Measurements from ENCODE around the gene PCSK7. TPM values are rescaled to one million over a fixed set of nuclear protein-coding genes. Genes with fewer than 3 reads are reported as not detected.

The PCSK7 gene
- total RNA-seq, 1 donor from 2014 or later: 47.7 TPM

- no peak for DNase-seq (ENCODE audit: low read depth, low spot score)
Observed at GRCh38 chr11:117199916-117200812, 31.7 kb downstream of the PCSK7 start.

- DNase-seq (ENCODE audit: low read depth, low spot score): no peak
Observed at GRCh38 chr11:117199053-117199915, 32.6 kb downstream of the PCSK7 start, which contains the start of gene TAGLN. Gene TAGLN, plus strand, starts transcription at chr11:117199370. Its CDS starts 3,644 bp downstream, at chr11:117203014.

GRCh38 chr11:117198613-117199012 is 33.3 kb downstream of the PCSK7 start:
- no peak for DNase-seq (ENCODE audit: low read depth, low spot score)

GRCh38 chr11:117197516-117198456 is 34.1 kb downstream of the PCSK7 start:
- no peak for DNase-seq (ENCODE audit: low read depth, low spot score)

- DNase-seq (ENCODE audit: low read depth, low spot score): no peak
Observed at GRCh38 chr11:117197006-117197405, 34.9 kb downstream of the PCSK7 start.

GRCh38 chr11:117195761-117196160 is 36.1 kb downstream of the PCSK7 start:
- no peak for DNase-seq (ENCODE audit: low read depth, low spot score)

- DNase-seq (ENCODE audit: low read depth, low spot score): no peak
Observed at GRCh38 chr11:117195258-117195657, 36.6 kb downstream of the PCSK7 start.

GRCh38 chr11:117194267-117194666 is 37.6 kb downstream of the PCSK7 start:
- no peak for DNase-seq (ENCODE audit: low read depth, low spot score)

GRCh38 chr11:117193130-117194020 is 38.5 kb downstream of the PCSK7 start:
- DNase-seq (ENCODE audit: low read depth, low spot score): no peak

GRCh38 chr11:117192401-117192875 is 39.4 kb downstream of the PCSK7 start:
- no peak for DNase-seq (ENCODE audit: low read depth, low spot score)

GRCh38 chr11:117191680-117192400 is 40.0 kb downstream of the PCSK7 start:
- DNase-seq (ENCODE audit: low read depth, low spot score): no peak

GRCh38 chr11:117189941-117190544 is 41.8 kb downstream of the PCSK7 start:
- DNase-seq (ENCODE audit: low read depth, low spot score): no peak

GRCh38 chr11:117189191-117189940 is 42.5 kb downstream of the PCSK7 start:
- no peak for DNase-seq (ENCODE audit: low read depth, low spot score)

GRCh38 chr11:117188620-117189081 is 43.2 kb downstream of the PCSK7 start:
- no peak for DNase-seq (ENCODE audit: low read depth, low spot score)

- no peak for DNase-seq (ENCODE audit: low read depth, low spot score)
Observed at GRCh38 chr11:117187799-117188481, 43.9 kb downstream of the PCSK7 start.

- DNase-seq (ENCODE audit: low read depth, low spot score): no peak
Observed at GRCh38 chr11:117187428-117187798, 44.5 kb downstream of the PCSK7 start.

- DNase-seq (ENCODE audit: low read depth, low spot score): no peak
Observed at GRCh38 chr11:117187007-117187406, 44.9 kb downstream of the PCSK7 start.

GRCh38 chr11:117186431-117186761 is 45.5 kb downstream of the PCSK7 start:
- DNase-seq (ENCODE audit: low read depth, low spot score): no peak
